Measurements from ENCODE around the gene LIN54.
"Not testable (repeated sequence)": the region's sequence is repeated elsewhere in the genome, so short reads cannot be mapped to it uniquely, and the experiment has no call there.

GRCh38 chr4:82987519-82987918 lies 23.1 kb downstream of the LIN54 start:
- not testable (repeated sequence) for TF ChIP-seq CTCF, POLR2A (IDR thresholded peaks at IDR 0.05)
